A549 treated with GW870086 at 1 μM for 4 hours (cell line): ENCODE results near the gene BDP1. TPM values are rescaled to one million over a fixed set of nuclear protein-coding genes. Genes with fewer than 3 reads are reported as not detected.

Experiments
- total RNA-seq: library from RNA; stranded (reverse); fragments of 200-300 nt; extraction: Qiagen RNA extraction; gene quantifications from 5 replicates; pipeline ENCODE4 v1.2.3, GENCODE V29; 2022; ENCODE audit warnings: low read depth

The BDP1 gene, protein sequence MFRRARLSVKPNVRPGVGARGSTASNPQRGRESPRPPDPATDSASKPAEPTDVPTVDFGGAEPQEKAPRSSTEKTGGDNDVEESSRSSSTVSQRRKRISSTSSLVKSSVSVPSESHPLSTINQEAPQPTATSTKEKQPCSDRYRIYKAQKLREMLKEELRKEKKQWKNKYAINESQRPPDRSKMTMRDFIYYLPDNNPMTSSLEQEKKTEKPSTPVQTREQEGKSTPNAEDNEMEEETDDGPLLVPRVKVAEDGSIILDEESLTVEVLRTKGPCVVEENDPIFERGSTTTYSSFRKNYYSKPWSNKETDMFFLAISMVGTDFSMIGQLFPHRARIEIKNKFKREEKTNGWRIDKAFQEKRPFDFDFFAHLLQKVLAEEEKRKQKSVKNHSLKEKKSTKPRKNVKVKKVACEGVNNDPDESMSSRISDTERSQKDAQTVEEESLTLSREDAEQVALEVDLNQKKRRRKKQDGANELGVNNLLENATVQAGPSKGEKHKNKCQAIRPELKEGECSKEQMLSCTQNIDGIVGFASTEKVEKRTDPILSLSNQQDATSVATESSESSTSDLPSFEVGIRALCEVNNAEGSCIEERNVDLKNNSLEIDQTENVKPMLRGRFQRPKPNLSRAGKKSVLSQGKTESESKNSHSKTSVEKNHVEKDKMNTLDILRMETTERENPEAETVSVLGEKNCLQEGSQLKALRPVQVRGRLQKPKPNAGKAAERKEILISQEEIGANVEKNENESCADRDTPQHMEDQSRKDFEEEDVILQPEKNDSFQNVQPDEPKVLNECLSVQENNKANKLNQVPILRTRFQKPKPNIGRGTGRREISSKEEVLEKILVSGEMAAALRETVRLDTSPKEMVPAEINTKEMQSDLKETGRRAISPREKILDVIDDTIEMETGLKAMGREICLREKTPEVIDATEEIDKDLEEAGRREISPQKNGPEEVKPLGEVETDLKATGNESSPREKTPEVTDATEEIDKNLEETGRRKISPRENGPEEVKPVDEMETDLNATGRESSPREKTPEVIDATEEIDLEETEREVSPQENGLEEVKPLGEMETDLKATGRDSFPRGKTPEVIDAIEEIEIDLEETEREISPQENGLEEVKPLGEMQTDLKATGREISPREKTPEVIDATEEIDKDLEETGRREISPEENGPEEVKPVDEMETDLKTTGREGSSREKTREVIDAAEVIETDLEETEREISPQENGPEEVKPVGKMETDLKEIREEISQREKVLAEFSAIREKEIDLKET (N-terminal part only)
- total RNA-seq: 6.0 to 11.4 TPM (median 9.1 TPM) in 5 replicates

DNA sequence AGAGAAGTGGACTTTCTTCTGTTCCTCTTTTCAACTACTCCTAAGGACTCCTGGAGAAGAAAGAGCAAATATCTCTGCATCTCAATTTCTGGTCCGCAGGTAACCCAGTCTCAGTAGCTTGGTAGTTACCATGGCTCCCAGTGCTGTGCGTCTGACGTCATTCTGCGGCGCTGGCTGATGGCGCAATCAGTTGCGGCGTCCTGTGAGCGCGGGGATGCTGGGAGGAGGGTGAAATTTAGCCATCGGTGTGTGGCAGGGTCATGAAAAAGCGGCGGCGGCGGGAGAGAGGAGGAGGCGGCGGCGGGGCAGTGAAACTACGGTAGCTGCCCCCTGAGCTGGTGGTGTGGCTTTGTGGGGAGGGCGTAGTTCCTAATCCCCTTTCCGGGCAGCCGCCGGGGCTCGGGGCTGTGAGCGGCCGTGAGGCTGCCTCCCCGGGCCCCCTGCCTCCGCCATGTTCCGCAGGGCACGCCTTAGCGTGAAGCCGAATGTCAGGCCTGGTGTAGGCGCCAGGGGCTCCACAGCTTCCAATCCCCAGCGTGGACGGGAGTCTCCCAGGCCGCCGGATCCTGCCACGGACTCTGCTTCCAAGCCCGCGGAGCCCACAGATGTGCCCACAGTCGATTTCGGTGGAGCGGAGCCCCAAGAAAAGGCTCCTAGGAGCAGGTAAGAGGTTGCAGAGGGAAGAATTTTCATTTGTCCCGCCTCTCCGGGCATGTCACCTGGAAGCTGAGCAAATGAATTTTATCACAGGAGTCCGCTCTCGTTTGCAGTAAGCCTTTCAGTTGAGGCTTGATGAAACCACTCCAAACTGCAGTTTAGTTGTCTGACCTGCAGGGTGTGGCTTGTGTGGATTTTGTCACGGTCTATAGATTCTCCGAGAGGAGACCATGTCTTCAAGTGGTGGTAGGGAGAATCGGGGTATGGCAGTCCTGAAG is at the start of gene BDP1:
Gene BDP1, plus strand, starts transcription at position 225 of the 935 bp plus-strand sequence. Its CDS starts 227 bp downstream, at position 452.

DNA sequence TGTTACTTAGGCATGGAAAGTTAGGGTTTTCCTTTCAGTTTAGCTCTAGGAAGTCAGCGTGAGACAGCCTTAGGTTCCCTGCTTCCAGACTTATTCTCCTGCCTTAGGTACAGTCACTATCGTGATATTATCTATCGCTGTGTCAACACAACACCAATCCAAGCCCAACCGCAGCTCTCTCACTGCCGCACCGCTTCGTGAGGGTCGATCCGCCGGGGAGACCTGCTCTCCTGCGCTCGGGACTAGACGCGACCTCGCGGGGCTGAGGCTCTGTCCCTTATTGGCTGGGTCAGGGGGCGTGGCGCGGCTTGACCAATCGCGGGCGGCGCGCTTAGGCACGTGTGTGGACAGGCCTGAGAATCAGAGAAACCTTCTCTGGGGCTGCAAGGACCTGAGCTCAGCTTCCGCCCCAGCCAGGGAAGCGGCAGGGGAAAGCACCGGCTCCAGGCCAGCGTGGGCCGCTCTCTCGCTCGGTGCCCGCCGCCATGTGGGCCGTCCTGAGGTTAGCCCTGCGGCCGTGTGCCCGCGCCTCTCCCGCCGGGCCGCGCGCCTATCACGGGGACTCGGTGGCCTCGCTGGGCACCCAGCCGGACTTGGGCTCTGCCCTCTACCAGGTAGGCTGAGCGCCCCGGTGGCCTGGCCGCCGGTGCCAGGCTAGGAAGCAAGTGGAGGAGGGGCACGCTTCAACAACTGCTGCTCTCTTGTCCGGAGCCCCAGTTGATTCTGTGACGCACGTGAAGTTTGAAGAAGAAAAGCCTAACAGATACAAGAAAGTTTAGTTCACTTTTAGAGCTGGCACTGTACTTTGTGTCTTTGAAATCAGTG is 131.7 kb downstream of the BDP1 start, which contains the start of gene MCCC2:
Gene MCCC2, plus strand, starts transcription at position 400 of the 825 bp plus-strand sequence. Its CDS starts 86 bp downstream, at position 486.

Other genes with a start within 250 kb of the BDP1 start
- 36.8 to 45.3 TPM (median 40.9 TPM) in 5 replicates for gene MCCC2, start 131.7 kb downstream of the BDP1 start, total RNA-seq